GM18511 (cell line): Measurements from ENCODE around the gene CHCHD6.
A peak's percentile ranks its signal among the peaks of the same experiment; 100 is the strongest.

Experiments used
- ATAC-seq: cut with Tn5 transposase; IDR thresholded peaks from one replicate; pipeline ENCODE4 v1.9.1; 2021; ENCODE audit warnings: mild to moderate bottlenecking, moderate library complexity; ENCODE audit not compliant: unreplicated experiment

CHCHD6 gene

GRCh38 chr3:126704494-126705214 lies 614 bp downstream of the CHCHD6 start:
- ATAC-seq = peak; percentile 21

- ATAC-seq = no peak
Observed at GRCh38 chr3:126706631-126707030, 2.6 kb downstream of the CHCHD6 start.

- ATAC-seq = no peak
Observed at GRCh38 chr3:126711121-126711760, 7.2 kb downstream of the CHCHD6 start.

- no peak for ATAC-seq
Observed at GRCh38 chr3:126713199-126713598, 9.2 kb downstream of the CHCHD6 start.

- no peak for ATAC-seq
Observed at GRCh38 chr3:126714276-126714900, 10.3 kb downstream of the CHCHD6 start.

- ATAC-seq = no peak
Observed at GRCh38 chr3:126714921-126715320, 10.9 kb downstream of the CHCHD6 start.

- ATAC-seq = no peak
Observed at GRCh38 chr3:126715432-126715831, 11.4 kb downstream of the CHCHD6 start.

GRCh38 chr3:126716057-126716456 lies 12.0 kb downstream of the CHCHD6 start:
- ATAC-seq = no peak

GRCh38 chr3:126718561-126719445 lies 14.8 kb downstream of the CHCHD6 start:
- no peak for ATAC-seq

- no peak for ATAC-seq
Observed at GRCh38 chr3:126720596-126720995, 16.6 kb downstream of the CHCHD6 start.

GRCh38 chr3:126721246-126721645 lies 17.2 kb downstream of the CHCHD6 start:
- no peak for ATAC-seq

- ATAC-seq = no peak
Observed at GRCh38 chr3:126723237-126723636, 19.2 kb downstream of the CHCHD6 start.

- no peak for ATAC-seq
Observed at GRCh38 chr3:126723801-126724200, 19.8 kb downstream of the CHCHD6 start.

GRCh38 chr3:126728680-126729079 lies 24.6 kb downstream of the CHCHD6 start:
- no peak for ATAC-seq

- no peak for ATAC-seq
Observed at GRCh38 chr3:126730376-126730775, 26.3 kb downstream of the CHCHD6 start.

GRCh38 chr3:126731044-126731443 lies 27.0 kb downstream of the CHCHD6 start:
- ATAC-seq = no peak

GRCh38 chr3:126732281-126733060 lies 28.4 kb downstream of the CHCHD6 start:
- ATAC-seq = no peak

GRCh38 chr3:126733061-126733430 lies 29.0 kb downstream of the CHCHD6 start:
- ATAC-seq = no peak

- ATAC-seq = no peak
Observed at GRCh38 chr3:126734106-126734723, 30.2 kb downstream of the CHCHD6 start.

- no peak for ATAC-seq
Observed at GRCh38 chr3:126737527-126737926, 33.5 kb downstream of the CHCHD6 start.
